HG02623 (cell line): ENCODE results near the gene BCL2L1.

Experiments used
- ATAC-seq: cut with Tn5 transposase; IDR thresholded peaks from one replicate; pipeline ENCODE4 v1.9.1; 2021; ENCODE audit warnings: moderate library complexity; ENCODE audit not compliant: unreplicated experiment

Gene BCL2L1

DNA sequence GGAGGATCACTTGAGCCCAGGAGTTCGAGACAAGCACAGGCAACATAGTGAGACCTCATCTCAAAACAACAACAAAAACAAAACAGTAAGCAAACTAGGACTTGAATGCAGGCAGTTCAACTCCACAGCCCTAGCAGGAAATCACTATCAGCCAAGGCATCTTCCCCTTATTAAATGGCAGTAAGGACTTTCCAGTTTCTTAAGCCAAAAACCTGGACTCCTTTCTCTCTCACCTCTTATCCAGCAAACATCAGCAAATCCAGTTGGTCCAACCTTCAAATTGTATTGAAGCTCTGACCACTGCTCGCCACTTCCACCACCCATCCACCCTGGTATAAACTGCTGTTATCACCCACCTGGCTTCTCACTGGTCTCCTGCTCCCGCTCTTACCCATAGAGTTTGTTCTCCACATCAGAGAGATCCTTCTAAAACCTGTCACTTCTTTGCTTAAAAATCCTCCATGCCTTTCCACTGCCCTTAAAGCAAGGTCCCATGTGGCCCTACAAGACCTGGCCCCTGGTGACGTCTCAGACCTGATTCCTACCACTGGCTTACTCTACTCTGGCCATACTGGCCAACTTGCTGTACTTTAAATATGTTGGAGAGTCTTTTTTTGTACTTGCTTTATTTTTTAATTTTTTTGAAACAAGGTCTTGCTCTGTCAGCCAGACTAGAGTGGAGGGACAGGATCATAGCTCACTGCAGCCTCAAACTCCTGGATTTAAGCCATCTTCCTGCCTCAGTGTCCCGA lies 27.6 kb downstream of the BCL2L1 start:
- no peak for ATAC-seq

DNA sequence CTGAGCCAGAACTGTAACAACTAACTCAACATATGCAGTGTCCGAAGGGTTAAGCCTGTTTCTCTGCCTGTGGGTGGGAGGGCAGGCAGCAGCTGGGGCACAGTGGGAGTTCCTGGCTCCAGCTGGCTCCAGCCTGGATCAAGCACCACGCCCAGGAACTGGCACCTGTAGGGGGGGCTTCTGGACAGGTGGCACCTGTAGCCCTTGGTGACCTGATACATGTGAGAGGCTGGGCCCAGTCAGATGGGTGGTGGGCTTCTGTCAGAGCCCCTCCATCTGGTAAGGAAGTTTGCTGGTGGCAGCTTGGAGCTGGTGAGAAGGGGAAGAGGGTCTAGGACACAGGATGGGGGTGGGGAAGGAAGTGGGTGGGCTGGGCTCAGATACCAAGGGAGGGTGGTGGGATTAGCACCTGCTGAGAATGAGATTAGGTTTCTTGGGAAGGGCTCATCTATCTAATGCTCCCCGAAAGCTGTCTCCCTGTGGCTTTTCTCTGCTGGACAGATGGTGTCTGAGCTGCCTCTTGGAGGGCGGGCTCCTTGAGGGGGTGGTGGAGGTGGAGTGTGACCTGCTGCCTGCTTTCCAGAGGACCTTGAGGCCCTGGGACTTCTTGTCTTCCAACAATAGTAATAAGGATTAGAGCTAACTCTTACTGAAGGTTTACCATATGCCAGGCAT lies 28.5 kb downstream of the BCL2L1 start:
- ATAC-seq: no peak

DNA sequence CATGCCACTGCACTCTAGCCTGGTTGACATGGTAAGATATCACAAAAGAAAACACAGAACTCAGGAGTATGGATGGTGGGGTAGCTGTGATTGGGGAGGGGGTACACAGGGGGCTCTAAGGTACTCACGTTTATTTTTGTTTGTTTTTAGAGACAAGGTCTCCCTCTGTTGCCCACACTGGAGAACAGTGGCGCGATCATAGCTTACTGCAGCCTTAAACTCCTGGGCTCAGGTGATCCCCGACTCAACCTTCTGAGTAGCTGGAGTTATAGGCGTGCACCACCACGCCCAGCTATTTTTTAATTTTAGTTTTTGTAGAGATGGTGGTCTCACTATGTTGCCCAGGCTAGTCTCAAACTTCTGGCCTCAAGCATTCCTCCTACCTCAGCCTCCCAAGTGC lies 29.3 kb downstream of the BCL2L1 start:
- ATAC-seq: no peak

DNA sequence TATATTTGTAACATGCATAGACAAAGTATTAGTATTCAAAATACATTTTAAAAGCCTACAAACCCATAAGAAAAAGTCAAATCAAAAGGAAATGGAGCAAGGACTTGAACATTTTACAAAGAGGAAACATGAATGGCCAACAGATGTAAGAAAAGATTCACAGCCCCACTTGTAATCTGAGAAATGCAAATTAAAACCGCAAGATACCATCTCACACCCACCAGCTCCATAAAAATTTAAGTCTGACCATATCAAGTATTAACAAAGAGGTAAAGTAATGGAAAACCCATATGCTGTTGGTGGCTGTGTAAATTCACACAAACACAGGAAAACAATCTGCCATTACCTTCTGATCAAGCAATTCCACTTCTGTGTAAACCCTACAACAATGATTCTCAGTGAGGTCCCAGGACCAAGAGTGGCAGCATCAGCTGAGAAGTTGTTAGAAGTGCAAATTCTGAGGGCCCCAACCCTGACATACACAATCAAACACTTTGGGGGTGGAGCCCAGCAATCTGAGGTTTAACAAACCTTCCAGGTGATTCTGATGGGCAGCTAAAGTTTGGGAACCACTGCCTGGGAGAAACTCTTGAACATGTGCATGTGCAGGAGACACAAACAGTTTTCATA lies 30.9 kb downstream of the BCL2L1 start:
- ATAC-seq: no peak

DNA sequence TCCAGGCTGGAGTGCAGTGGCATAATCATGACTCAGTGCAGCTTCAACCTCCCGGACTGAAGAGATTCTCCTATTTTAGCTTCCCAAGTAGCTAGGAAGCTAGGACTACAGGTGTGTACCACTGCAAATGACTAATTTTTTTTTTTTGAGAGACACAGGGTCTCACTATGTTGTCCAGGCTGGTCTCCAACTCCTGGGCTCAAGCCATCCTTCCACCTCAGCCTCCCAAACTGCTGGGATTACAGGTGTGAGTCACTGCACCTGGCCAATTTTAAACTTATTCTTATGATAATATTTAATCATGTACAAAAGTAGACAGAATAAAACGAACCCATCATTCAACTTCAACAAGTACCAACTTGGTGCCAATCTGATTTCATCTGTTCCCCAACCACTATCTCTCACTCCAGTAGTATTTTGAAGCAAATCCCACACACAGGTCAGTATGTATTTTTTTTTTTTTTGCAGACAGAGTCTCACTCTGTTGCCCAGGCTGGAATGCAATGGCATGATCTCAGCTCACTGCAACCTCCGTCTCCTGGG lies 32.5 kb downstream of the BCL2L1 start:
- no peak for ATAC-seq

DNA sequence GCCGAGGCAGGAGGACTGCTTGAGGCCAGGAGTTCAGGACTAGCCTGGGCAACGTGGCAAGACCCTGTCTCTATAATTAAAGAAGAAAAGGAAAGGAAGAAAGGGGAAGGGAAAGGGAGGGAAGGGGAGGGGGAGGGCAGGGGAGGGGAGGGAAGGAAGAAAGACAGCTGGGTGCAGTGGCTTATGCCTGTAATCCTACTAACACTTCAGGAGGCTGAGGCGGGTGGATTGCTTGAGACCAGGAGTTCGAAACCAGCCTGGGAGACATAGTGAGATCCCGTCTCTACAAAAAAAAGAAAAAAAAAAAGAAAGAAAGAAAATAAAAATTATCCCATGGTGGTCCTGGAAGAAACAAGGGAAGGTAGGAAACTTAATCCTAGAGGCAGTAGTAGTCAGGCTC lies 33.5 kb downstream of the BCL2L1 start:
- ATAC-seq: no peak

DNA sequence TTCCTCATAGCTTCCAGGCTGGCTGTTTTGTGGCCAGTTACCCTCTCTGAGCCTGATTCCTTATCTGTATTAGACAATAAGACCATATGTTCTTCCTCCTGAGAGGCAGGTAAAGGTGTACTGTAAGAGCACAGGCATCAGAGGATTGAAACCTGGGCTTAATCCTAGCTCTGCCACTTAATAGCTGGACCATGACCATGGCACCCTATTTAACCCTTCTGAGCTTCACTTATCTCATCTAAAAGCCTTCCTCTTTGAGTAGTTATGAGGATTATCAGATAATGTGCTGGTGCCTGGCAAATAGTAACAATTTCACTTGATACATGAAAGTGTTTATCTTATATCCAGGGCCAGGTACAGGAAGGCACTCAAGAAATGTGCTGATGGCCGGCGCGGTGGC lies 34.9 kb downstream of the BCL2L1 start:
- ATAC-seq: no peak

DNA sequence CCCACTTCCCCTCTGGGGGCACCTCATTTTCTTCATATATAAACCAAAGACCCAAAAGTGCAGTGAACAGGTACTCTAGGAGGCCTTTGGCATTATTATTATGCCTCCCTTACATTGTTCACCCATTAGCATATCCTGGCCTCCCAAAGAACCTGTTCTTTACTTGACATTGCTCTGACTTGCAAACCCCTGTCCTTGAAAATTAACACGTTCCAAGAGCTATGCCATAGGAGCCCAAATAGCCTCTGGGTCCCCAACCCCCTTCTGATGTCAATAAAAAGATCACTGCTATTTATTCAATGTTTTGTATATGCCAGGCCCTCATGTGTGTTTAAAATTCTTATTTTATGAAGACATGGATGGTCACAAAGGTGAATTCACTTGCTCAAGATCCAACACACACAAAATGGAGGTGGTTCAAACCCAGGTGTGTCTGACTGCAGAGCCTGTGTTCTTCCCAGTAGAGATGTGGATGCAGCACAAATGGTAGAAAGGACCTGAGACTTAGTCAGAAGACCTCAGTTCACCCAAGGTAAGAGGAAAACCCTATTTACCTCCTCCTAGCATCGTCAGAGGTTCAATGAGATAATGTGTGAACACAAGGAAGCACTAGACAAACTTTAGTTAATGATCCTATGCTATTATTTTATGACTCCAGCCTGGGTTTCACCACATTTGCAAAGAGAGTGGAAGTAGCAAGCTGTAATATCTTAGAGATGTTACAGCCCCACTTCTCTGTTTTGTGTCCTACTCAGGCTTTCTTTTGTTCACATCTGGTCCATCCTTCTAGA lies 36.6 kb downstream of the BCL2L1 start:
- ATAC-seq: peak; percentile 3

DNA sequence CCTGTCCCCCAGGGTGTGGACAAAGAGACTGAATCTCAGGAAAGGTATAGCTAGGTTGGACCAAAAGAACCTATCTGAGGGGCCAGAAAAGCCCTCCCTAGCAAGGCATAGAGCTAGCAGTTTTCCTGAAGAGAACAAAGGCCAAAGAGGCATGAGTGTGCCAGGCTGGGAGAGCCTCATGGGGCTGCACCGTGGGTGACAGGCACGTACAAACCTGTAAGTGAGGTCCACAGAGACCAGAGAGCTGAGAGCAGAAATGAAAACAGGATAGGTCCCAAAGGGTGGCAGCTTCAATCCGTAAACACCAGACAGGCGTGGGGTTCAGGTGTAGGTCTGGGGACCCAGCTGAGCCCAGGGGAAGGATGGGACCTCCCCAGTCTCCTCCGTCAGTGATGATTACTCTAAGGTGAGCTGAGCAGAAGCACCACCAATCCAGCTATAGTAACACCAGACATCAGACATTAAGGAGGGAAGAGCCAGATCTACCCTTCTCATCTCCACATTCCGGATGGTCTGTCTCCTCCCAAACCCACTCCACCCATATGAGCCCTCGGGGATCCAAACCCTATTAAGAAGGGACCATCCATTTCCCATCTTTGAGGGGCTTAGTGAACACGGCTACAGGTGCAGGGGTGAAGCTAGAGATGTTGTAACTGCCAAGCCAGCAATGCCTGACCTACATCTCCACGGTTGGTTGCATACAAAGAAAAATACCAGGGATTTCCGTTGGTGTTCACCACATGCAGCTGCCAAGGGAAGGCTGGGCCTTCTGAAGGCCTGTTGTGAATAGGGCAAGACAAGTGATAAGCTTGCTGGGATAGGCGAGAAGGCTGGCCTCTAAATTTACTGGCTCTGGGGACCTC lies 38.3 kb downstream of the BCL2L1 start:
- peak; percentile 44 for ATAC-seq

DNA sequence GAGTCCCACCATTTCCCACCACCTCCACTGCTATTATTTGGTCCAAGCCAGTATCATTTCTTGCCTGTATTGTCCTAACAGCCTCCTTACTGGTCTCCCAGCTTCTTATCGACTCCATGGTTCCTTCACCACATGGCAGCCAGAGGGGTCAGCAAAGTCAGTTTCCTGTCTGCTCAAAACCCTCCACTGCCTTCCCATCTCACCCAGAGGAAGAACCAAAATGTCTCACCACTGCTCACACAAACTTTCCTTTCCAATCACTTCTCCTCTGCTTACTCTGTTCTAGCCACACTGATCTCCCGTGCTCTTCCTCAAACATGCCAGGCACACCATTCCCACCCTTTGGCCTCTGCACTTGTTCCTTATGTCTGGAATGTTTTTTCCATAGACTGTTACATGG lies 39.7 kb downstream of the BCL2L1 start:
- no peak for ATAC-seq

DNA sequence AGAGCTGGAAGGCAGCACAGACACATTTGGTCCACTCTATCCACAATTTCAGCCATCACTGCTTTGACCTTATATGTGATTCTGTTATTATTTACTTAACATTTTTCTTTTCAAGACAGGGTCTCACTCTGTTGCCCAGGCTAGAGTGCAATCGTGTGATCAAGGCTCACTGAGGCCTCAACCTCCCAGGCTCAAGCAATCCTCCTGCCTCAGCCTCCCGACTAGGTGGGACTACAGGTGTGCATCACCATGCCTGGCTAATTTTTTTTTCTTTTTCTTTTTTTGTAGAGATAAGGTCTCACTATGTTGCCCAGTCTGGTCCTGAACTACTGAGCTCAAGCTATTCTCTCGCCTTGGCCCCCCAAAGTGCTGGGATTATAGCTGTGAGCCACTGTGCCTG lies 40.3 kb downstream of the BCL2L1 start:
- ATAC-seq: no peak

DNA sequence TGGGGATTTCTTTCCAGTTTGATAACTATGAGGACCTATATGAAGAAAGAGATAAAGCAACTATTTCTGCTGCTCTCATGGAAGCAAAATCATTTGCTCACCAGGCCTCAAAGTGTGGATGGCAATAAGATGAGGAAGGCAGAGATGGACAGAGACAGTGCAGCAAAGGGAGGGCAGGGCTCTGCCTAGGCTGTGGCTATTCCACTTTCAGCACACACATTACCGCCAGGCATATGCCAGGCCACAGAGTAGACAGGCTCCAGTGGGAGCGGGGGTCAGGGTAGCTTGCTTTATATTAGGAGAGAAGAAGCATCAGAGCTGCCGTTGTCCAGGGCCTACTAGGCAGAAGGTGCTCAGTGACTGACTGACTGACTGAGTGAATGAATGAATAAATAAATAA lies 40.9 kb downstream of the BCL2L1 start:
- no peak for ATAC-seq

DNA sequence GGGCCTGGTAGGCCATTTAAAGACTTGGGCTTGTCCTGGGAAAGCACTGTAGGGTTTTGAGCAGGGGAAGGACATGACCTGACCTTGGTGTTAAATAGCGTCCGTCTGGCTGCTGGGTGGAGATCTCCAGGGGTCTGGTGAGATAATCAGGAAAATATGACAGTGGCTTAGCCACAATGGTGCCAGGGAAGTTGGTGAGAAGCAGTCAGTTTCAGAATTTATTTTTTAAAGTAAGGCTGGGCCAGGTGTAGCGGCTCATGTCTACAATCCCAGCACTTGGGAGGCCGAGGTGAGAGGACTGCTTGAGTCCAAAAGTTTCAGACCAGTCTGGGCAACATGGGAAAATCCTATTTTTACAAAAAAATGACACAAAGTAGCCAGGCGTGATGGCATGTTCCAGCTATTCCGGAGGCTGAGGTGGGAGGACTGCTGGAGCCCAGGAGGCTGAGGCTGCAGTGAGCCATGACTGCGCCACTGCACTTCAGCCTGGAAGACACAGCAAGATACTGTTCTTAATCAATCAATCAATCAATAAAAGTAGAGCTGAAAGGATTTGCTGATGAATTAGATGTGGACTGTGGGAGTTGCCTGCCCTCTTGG lies 41.4 kb downstream of the BCL2L1 start:
- no peak for ATAC-seq

DNA sequence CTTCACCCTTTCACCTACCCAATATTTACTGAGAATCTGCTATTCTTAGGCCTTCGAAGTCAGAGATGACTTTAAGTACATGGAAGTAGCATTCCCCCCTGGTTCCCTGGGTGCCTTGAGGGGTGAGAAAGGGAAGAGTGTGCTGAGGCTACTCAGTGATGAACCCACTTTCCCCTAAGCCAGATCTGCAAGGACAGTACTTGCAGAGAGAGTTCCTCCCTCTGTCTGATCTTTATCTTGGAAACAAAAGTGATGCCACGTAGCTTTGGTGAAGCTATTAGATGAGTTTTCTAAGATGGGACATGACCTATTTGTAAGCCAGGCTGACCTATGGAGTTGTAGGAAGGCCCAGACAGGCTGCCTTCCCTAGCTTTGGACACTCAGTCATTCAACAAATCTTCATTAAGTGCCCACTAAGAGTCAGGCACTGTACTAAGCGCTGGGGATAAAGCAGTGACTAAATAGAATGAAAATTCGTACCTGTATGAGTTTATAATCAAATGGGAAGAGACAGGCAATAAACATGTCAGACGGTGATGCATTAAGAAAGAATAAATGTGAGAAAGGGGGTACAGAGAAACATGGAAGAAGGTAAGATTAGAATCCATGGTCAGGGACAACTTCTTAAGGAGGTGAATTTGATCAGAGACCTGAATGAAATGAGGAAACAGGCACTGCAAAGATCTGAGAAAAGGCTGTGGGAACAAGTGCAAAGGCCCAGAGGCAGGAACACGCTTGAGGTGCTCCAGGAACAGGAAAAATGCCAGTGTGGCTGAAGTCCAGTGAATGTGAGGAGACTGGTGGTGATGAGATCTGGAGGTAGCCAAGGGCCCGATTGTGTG lies 42.2 kb downstream of the BCL2L1 start:
- ATAC-seq: no peak

DNA sequence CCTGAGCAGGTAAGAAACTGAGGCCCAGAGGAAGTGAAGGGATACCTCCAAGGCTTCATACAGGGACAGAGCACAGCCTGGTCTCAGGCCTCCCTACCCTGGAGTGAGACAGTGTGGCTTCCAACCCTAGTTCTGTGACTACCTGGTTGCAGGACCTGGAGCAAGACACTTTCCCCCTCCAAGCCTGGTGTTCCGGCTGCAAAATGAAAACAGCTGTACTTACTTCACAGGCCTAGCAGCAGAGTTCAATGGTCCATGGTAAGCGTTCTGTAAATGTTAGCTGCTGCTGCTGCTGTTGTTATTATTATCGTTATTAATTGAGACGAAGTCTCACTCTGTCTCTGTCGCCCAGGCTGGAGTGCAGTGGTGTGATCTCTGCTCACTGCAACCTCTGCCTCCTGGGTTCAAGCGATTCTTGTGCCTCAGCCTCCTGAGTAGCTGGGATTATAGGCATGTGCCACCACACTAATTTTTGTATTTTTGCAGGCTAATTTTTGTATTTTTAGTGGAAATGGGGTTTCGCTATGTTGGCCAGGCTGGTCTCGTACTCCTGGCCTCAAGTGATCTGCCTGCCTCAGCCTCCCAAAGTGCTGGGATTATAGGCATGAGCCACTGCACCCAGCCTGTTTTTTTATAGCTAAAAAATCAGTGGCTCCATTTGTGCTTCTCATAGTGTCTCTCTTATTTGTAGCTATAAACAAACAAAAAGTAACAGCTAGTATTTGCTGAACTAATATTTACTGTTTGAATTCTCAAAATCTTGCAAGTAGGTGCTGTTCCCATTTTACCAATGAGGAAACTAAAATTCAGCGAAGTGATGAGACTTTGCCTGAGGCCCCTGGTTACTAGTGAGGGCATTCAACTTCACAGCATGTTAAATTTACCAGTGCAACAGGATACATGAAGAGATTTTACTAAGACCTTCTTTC lies 43.0 kb downstream of the BCL2L1 start:
- no peak for ATAC-seq

DNA sequence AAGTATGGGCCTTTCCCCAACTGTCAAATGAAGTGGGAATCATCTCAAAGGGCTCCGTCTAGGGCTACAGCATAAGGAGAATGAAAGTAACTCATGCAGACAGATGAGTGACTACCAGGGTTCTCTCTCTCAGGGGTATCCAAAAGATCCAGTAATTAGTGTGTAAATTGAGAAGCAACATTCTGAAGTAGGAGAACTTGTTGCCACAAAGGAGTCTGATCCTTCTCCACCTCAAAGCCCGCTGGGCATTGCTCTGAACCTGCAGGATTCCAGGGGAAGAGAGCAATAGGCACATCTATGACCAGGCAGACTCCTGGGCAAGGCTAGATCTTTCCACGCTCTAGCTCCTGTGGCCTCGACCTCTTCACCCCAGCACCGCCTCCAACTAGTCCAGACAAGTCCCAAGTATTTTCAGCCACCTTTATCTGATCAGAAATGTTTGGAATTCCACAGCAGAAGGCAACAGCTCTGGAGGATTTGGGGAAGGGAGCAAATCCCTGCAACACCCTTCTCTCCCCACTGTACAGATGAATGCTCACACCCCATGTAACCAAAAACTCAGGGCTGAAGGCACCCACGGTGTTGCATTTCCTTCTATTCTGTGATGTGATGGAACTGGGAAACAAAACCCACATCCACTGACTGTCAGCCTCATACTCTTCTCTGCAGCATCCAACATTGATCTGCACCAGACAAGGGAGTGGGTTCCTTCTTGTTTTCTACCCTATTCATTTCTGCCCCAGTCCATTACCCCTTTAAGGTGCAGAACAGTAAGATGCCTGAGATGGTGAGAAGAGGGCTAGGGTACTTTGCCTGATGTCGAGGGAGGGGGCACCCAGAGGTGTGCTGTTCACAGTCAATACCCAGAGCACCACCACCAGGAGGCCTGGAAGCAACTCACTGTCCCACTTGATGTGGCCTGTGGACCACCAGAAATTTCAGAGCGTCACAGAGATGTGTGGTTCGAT lies 44.0 kb downstream of the BCL2L1 start:
- no peak for ATAC-seq
